A673 (cell line): Measurements from ENCODE around the gene HK1. TPM values are rescaled to one million over a fixed set of nuclear protein-coding genes. Genes with fewer than 3 reads are reported as not detected.
"Not testable (repeated sequence)": the region's sequence is repeated elsewhere in the genome, so short reads cannot be mapped to it uniquely, and the experiment has no call there.

Source experiments
- BruUV-seq: library from RNA; stranded (reverse); fragments of 400-500 nt; replicated peaks from 2 replicates; lab custom pipeline; 2021; lab: Mats Ljungman, UMichigan
- CTCF ChIA-PET: fragments of 300-600 bp; sonication (Branson Sonifier 250); formaldehyde crosslinking; loops from one replicate; lab custom pipeline; 2022; ENCODE audit warnings: antibody characterized with exemption; lab: Charles Lee
- POLR2A ChIA-PET: fragments of 300-600 bp; sonication (Branson Sonifier 250); formaldehyde crosslinking; loops from one replicate; lab custom pipeline; 2022; ENCODE audit warnings: antibody characterized with exemption; ENCODE audit not compliant: low non-redundant PET; lab: Charles Lee
- DNase-seq: peaks from one replicate; pipeline ENCODE4 v3.0.0-alpha.2; 2015; ENCODE audit warnings: low spot score
- H3K27ac ChIP-seq: fragments of 200-600 bp; sonication (generic); 2 replicates; pipeline ENCODE4 v1.5.1; 2016; ENCODE audit warnings: mixed run types, low read depth, mild to moderate bottlenecking, mixed read lengths, antibody characterized with exemption, low read length; ENCODE audit not compliant: poor library complexity, severe bottlenecking
- H3K27me3 ChIP-seq: fragments of 200-600 bp; sonication (generic); replicated peaks from 2 replicates; pipeline ENCODE4 v1.6.1; 2017; ENCODE audit warnings: mixed run types, low read depth, mild to moderate bottlenecking, mixed read lengths, antibody characterized with exemption, low read length; ENCODE audit not compliant: insufficient read depth, poor library complexity
- H3K36me3 ChIP-seq: fragments of 200-600 bp; sonication (generic); 2 replicates; pipeline ENCODE4 v1.6.1; 2016; ENCODE audit warnings: mixed run types, mild to moderate bottlenecking, mixed read lengths, antibody characterized with exemption, low read length; ENCODE audit not compliant: insufficient read depth, poor library complexity, severe bottlenecking
- H3K4me1 ChIP-seq: fragments of 200-600 bp; sonication (generic); 2 replicates; pipeline ENCODE4 v1.6.1; 2017; ENCODE audit warnings: mixed run types, mild to moderate bottlenecking, mixed read lengths, antibody characterized with exemption, low read length; ENCODE audit not compliant: insufficient read depth, poor library complexity, severe bottlenecking
- H3K4me3 ChIP-seq: fragments of 200-600 bp; sonication (generic); 2 replicates; pipeline ENCODE4 v1.5.1; 2016; ENCODE audit warnings: low read depth, mixed run types, mild to moderate bottlenecking, mixed read lengths, low read length; ENCODE audit not compliant: poor library complexity, severe bottlenecking
- H3K9me3 ChIP-seq: fragments of 200-600 bp; sonication (generic); 2 replicates; pipeline ENCODE4 v1.6.1; 2016; ENCODE audit warnings: mixed run types, low read depth, mild to moderate bottlenecking, mixed read lengths, antibody characterized with exemption, low read length; ENCODE audit not compliant: poor library complexity, severe bottlenecking
- CTCF ChIP-seq: fragments of 300-800, 200-600 bp; sonication (generic); conservative IDR thresholded peaks from 2 replicates; pipeline ENCODE4 v1.5.1; 2017; ENCODE audit warnings: low read depth, mild to moderate bottlenecking, antibody characterized with exemption, low read length, moderate library complexity, mixed read lengths
- EZH2 ChIP-seq: fragments of 200-600 bp; sonication (generic); IDR thresholded peaks from 2 replicates; pipeline ENCODE4 v1.6.1; 2017; ENCODE audit warnings: borderline replicate concordance, low read depth, mild to moderate bottlenecking, mixed read lengths, antibody characterized with exemption, low read length; ENCODE audit not compliant: poor library complexity, severe bottlenecking
- intact Hi-C: fragments of 100-400 bp; cut with micrococcal nuclease; formaldehyde crosslinking; loops from one replicate; pipeline ENCODE4 v1.10.0; 2022; ENCODE audit not compliant: unreplicated experiment
- total RNA-seq: library from RNA; stranded (reverse); gene quantifications from 2 replicates; pipeline ENCODE4 v1.2.3, GENCODE V29; 2021

HK1 gene
- total RNA-seq, 1 experiment from 2014 or later, result 107 TPM

- TF ChIP-seq CTCF, result no peak
- no TSS peak for BruUV-seq
- H3K4me1 ChIP-seq, result peaks cover 3% of the 10 kb centered on the region
- POLR2A ChIA-PET, result no interaction called here
- H3K9me3 ChIP-seq, result no peaks in the 10 kb centered on the region
- CTCF ChIA-PET, result no interaction called here
- intact Hi-C loops, result no loop called here
- no peak overlapping the region for H3K27ac ChIP-seq
- H3K36me3 ChIP-seq, result no peaks in the 10 kb centered on the region
- DNase-seq, result no peak
- no peaks in the 10 kb centered on the region for H3K27me3 ChIP-seq
- H3K4me3 ChIP-seq, result no peak overlapping the region
These were observed 167.9 kb downstream of the HK1 start for GRCh38 chr10:69446229-69446628.

- intact Hi-C loops, result no loop called here
- no peaks in the 10 kb centered on the region for H3K27me3 ChIP-seq
- H3K4me3 ChIP-seq, result no peak overlapping the region
- no peaks in the 10 kb centered on the region for H3K36me3 ChIP-seq
- DNase-seq, result no peak
- H3K27ac ChIP-seq, result no peak overlapping the region
- H3K9me3 ChIP-seq, result no peaks in the 10 kb centered on the region
- H3K4me1 ChIP-seq, result peaks cover 3% of the 10 kb centered on the region
- TF ChIP-seq EZH2 (no peak), CTCF (no peak)
- no TSS peak for BruUV-seq
- ChIA-PET POLR2A (no interaction called here), CTCF (no interaction called here)
These were observed 168.4 kb downstream of the HK1 start for GRCh38 chr10:69446650-69447151.

- BruUV-seq, result no TSS peak
- peak; percentile 52 for DNase-seq
- Histone ChIP-seq H3K36me3 (no peaks in the 10 kb centered on the region), H3K4me3 (no peak overlapping the region), H3K27me3 (no peaks in the 10 kb centered on the region), H3K27ac (no peak overlapping the region), H3K9me3 (no peaks in the 10 kb centered on the region), H3K4me1 (peaks cover 9% of the 10 kb centered on the region)
- intact Hi-C loops, result no loop called here
- POLR2A ChIA-PET, result no interaction called here
- CTCF ChIA-PET, result interaction anchor here (0.6 to 1.2 kb wide), 2 partner anchors 12 to 166 kb away, joined by 4 to 5 read pairs; no protein-coding TSS in a partner anchor
- peak; percentile 63 for TF ChIP-seq CTCF
- TF ChIP-seq EZH2, result no peak
These were observed 171.5 kb downstream of the HK1 start for GRCh38 chr10:69449841-69450240.

GRCh38 chr10:69450395-69450794 is 172.1 kb downstream of the HK1 start:
- POLR2A ChIA-PET, H3K36me3 ChIP-seq, H3K27ac ChIP-seq, intact Hi-C loops, BruUV-seq, DNase-seq, H3K4me1 ChIP-seq, H3K27me3 ChIP-seq, H3K4me3 ChIP-seq, H3K9me3 ChIP-seq: not testable (repeated sequence)
- CTCF ChIA-PET, result interaction anchor here (0.6 to 1.2 kb wide), 3 partner anchors 12 to 167 kb away, joined by 3 to 5 read pairs (median 4); no protein-coding TSS in a partner anchor
